ENCODE measurements around the gene ADORA2A.

Gene ADORA2A

DNA sequence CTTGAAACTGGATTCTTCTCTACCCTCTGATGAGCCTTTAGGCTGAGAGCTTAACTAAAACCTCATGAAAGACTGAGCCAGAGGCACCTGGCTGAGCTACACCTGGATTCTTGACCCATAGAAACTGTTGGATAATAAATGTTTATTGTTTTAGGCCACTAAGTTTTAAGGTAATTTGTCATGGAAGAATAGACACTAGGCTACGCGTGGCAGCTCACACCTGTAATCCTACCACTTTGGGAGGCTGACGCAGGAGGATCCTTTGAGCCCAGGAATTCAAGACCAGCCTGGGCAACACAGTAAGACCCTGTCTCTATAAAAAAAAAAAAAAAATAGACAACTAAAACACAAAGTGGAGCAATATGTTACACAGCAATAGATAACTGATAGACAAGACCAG, 38.6 kb downstream of the ADORA2A start:
- Histone ChIP-seq H3K27me3 (ENCODE audit: low read length) (no peaks in the 10 kb centered on the region), H2AFZ (ENCODE audit: low read depth, low read length, severe bottlenecking) (no peak overlapping the region), H3K4me2 (ENCODE audit: low read depth, low read length, poor library complexity, severe bottlenecking) (no peak overlapping the region), H3K79me2 (ENCODE audit: insufficient read depth, low read length) (no peaks in the 10 kb centered on the region), H4K20me1 (ENCODE audit: low read depth, low read length) (no peaks in the 10 kb centered on the region), H3K4me3 (ENCODE audit: insufficient read depth, low read length, poor library complexity, severe bottlenecking) (no peak overlapping the region), H3K9me3 (ENCODE audit: insufficient read depth, low read length) (no peaks in the 10 kb centered on the region), H3K27ac (ENCODE audit: low read depth, low read length) (no peak overlapping the region), H3K36me3 (ENCODE audit: low read length) (no peaks in the 10 kb centered on the region), H3F3A (ENCODE audit: insufficient read depth) (no peaks in the 10 kb centered on the region), H3K9ac (ENCODE audit: low read length) (no peak overlapping the region), H3K9me2 (replicated peaks; ENCODE audit: insufficient read depth, low read length) (no peaks in the 10 kb centered on the region)
- TF ChIP-seq EZH2phosphoT487 (conservative IDR thresholded peaks at IDR 0.05; ENCODE audit: low read length) (no peak), CTCF (IDR thresholded peaks at IDR 0.05; ENCODE audit: insufficient read depth, low read length, poor library complexity, severe bottlenecking) (no peak)

- no peaks in the 10 kb centered on the region for H3K9me2 ChIP-seq (replicated peaks; ENCODE audit: insufficient read depth, low read length)
- no peak overlapping the region for H3K9ac ChIP-seq (ENCODE audit: low read length)
- H3F3A ChIP-seq (ENCODE audit: insufficient read depth) = no peaks in the 10 kb centered on the region
- no peak overlapping the region for H2AFZ ChIP-seq (ENCODE audit: low read depth, low read length, severe bottlenecking)
- H3K27ac ChIP-seq (ENCODE audit: low read depth, low read length) = no peak overlapping the region
- no peak overlapping the region for H3K4me3 ChIP-seq (ENCODE audit: insufficient read depth, low read length, poor library complexity, severe bottlenecking)
- H3K79me2 ChIP-seq (ENCODE audit: insufficient read depth, low read length) = no peaks in the 10 kb centered on the region
- H4K20me1 ChIP-seq (ENCODE audit: low read depth, low read length) = no peaks in the 10 kb centered on the region
- H3K27me3 ChIP-seq (ENCODE audit: low read length) = no peaks in the 10 kb centered on the region
- TF ChIP-seq EZH2phosphoT487 (conservative IDR thresholded peaks at IDR 0.05; ENCODE audit: low read length) = no peak
- TF ChIP-seq CTCF (IDR thresholded peaks at IDR 0.05; ENCODE audit: insufficient read depth, low read length, poor library complexity, severe bottlenecking) = no peak
- H3K4me2 ChIP-seq (ENCODE audit: low read depth, low read length, poor library complexity, severe bottlenecking) = no peak overlapping the region
- no peaks in the 10 kb centered on the region for H3K36me3 ChIP-seq (ENCODE audit: low read length)
- no peaks in the 10 kb centered on the region for H3K9me3 ChIP-seq (ENCODE audit: insufficient read depth, low read length)
Observed at GRCh38 chr22:24466716-24467328, 39.4 kb downstream of the ADORA2A start.

- H4K20me1 ChIP-seq (ENCODE audit: low read depth, low read length) = no peaks in the 10 kb centered on the region
- no peak overlapping the region for H3K27ac ChIP-seq (ENCODE audit: low read depth, low read length)
- TF ChIP-seq CTCF (IDR thresholded peaks at IDR 0.05; ENCODE audit: insufficient read depth, low read length, poor library complexity, severe bottlenecking) (no peak), EZH2phosphoT487 (conservative IDR thresholded peaks at IDR 0.05; ENCODE audit: low read length) (no peak)
- no peaks in the 10 kb centered on the region for H3F3A ChIP-seq (ENCODE audit: insufficient read depth)
- H3K4me2 ChIP-seq (ENCODE audit: low read depth, low read length, poor library complexity, severe bottlenecking) = no peak overlapping the region
- no peak overlapping the region for H3K9ac ChIP-seq (ENCODE audit: low read length)
- H3K79me2 ChIP-seq (ENCODE audit: insufficient read depth, low read length) = no peaks in the 10 kb centered on the region
- no peak overlapping the region for H2AFZ ChIP-seq (ENCODE audit: low read depth, low read length, severe bottlenecking)
- no peaks in the 10 kb centered on the region for H3K9me2 ChIP-seq (replicated peaks; ENCODE audit: insufficient read depth, low read length)
- no peaks in the 10 kb centered on the region for H3K36me3 ChIP-seq (ENCODE audit: low read length)
- no peaks in the 10 kb centered on the region for H3K27me3 ChIP-seq (ENCODE audit: low read length)
- H3K4me3 ChIP-seq (ENCODE audit: insufficient read depth, low read length, poor library complexity, severe bottlenecking) = no peak overlapping the region
- no peaks in the 10 kb centered on the region for H3K9me3 ChIP-seq (ENCODE audit: insufficient read depth, low read length)
Observed at GRCh38 chr22:24467340-24467739, 39.9 kb downstream of the ADORA2A start.
